ENCODE results near the gene ZNF597. TPM values are rescaled to one million over a fixed set of nuclear protein-coding genes. Genes with fewer than 3 reads are reported as not detected.

The ZNF597 gene
- polyA plus RNA-seq, 3 donors, result 0.80 to 1.0 (median 0.98) TPM

GRCh38 chr16:3454631-3455147 lies 11.4 kb upstream of the ZNF597 start:
- Mint-ChIP-seq H3K4me3 (no peak overlapping the region), H3K9me3 (peaks cover 0 to 6% (median 2%) of the 10 kb centered on the region in 7 donors), H3K36me3 (peaks cover 4 to 5% of the 10 kb centered on the region in 2 donors), H3K27me3 (ENCODE audit: low read depth in 3 of 3) (peaks cover 0 to 3% (median 2%) of the 10 kb centered on the region in 3 donors), H3K4me1 (peaks cover 45% of the 10 kb centered on the region), H3K27ac (peak overlapping the region in 1 of 7 donors; percentile 62)
- H2AFZ ChIP-seq (ENCODE audit: insufficient read depth, low read depth, low read length, poor library complexity, severe bottlenecking), result no peak overlapping the region
- no peak overlapping the region for H3K9ac ChIP-seq (ENCODE audit: insufficient read depth, low read length, poor library complexity, severe bottlenecking)
- no peak overlapping the region for H3K27ac ChIP-seq (ENCODE audit: low read depth in 1 of 2, low read length in 2 of 2)
- DNase-seq, result no peak
- peaks cover 33 to 43% of the 10 kb centered on the region in 2 donors for H3K4me1 ChIP-seq (ENCODE audit: control insufficient read depth in 1 of 2, insufficient read depth in 2 of 2, low read length in 2 of 2)
- H3K36me3 ChIP-seq (replicated peaks in 1 of 2; ENCODE audit: control insufficient read depth in 1 of 2, insufficient read depth in 2 of 2, low read length in 2 of 2), result no peaks in the 10 kb centered on the region
- no peak for TF ChIP-seq CTCF (IDR thresholded peaks at IDR 0.05)
- H3K4me2 ChIP-seq (replicated peaks; ENCODE audit: extremely low read depth, low read length, poor library complexity, severe bottlenecking), result no peak overlapping the region
- no peaks in the 10 kb centered on the region for H3K27me3 ChIP-seq (ENCODE audit: control insufficient read depth in 2 of 2, insufficient read depth in 2 of 2, low read length in 2 of 2)
- peaks cover 13% of the 10 kb centered on the region for H4K20me1 ChIP-seq (ENCODE audit: insufficient read depth, low read length)
- 100% methylated on average over 7 of the region's 10 CpGs for WGBS (ENCODE audit: insufficient coverage)
- no peaks in the 10 kb centered on the region for H3K9me3 ChIP-seq (replicated peaks in 1 of 2; ENCODE audit: control insufficient read depth in 1 of 2, insufficient read depth in 1 of 2, low read length in 2 of 2)
- no peak overlapping the region for H3K4me3 ChIP-seq (replicated peaks in 1 of 3; ENCODE audit: low read depth in 2 of 3, low read length in 3 of 3)
- peaks cover 24% of the 10 kb centered on the region for H3K79me2 ChIP-seq (ENCODE audit: insufficient read depth, low read length)
- intact Hi-C loops (cut with micrococcal nuclease), result loop anchor here (5.0 to 10.0 kb wide), 4 partner anchors 172 to 300 kb away; partner anchors contain the start of gene ZNF263 (in 1 of the 2)

GRCh38 chr16:3454093-3454492 lies 10.8 kb upstream of the ZNF597 start:
- H3K27me3 ChIP-seq (ENCODE audit: control insufficient read depth in 2 of 2, insufficient read depth in 2 of 2, low read length in 2 of 2), result no peaks in the 10 kb centered on the region
- Mint-ChIP-seq H3K36me3 (peaks cover 4 to 11% of the 10 kb centered on the region in 2 donors), H3K27ac (no peak overlapping the region), H3K4me1 (peaks cover 39% of the 10 kb centered on the region), H3K9me3 (peaks cover 0 to 9% (median 4%) of the 10 kb centered on the region in 7 donors), H3K27me3 (ENCODE audit: low read depth in 3 of 3) (peaks cover 0 to 3% (median 2%) of the 10 kb centered on the region in 3 donors), H3K4me3 (no peak overlapping the region)
- no peaks in the 10 kb centered on the region for H3K36me3 ChIP-seq (replicated peaks in 1 of 2; ENCODE audit: control insufficient read depth in 1 of 2, insufficient read depth in 2 of 2, low read length in 2 of 2)
- no peak overlapping the region for H3K9ac ChIP-seq (ENCODE audit: insufficient read depth, low read length, poor library complexity, severe bottlenecking)
- peaks cover 7% of the 10 kb centered on the region for H4K20me1 ChIP-seq (ENCODE audit: insufficient read depth, low read length)
- no peak overlapping the region for H3K4me3 ChIP-seq (replicated peaks in 1 of 3; ENCODE audit: low read depth in 2 of 3, low read length in 3 of 3)
- WGBS (ENCODE audit: insufficient coverage), result 97% methylated on average over 3 of the region's 5 CpGs
- H2AFZ ChIP-seq (ENCODE audit: insufficient read depth, low read depth, low read length, poor library complexity, severe bottlenecking), result no peak overlapping the region
- intact Hi-C loops (cut with micrococcal nuclease), result loop anchor here in 1 of 2 donors (10.0 kb wide), 1 partner anchor 299 kb away; no protein-coding TSS in a partner anchor
- H3K4me2 ChIP-seq (replicated peaks; ENCODE audit: extremely low read depth, low read length, poor library complexity, severe bottlenecking), result no peak overlapping the region
- no peak for TF ChIP-seq CTCF (IDR thresholded peaks at IDR 0.05)
- no peak overlapping the region for H3K27ac ChIP-seq (ENCODE audit: low read depth in 1 of 2, low read length in 2 of 2)
- peaks cover 28 to 38% of the 10 kb centered on the region in 2 donors for H3K4me1 ChIP-seq (ENCODE audit: control insufficient read depth in 1 of 2, insufficient read depth in 2 of 2, low read length in 2 of 2)
- peaks cover 0 to 6% of the 10 kb centered on the region in 2 donors for H3K9me3 ChIP-seq (replicated peaks in 1 of 2; ENCODE audit: control insufficient read depth in 1 of 2, insufficient read depth in 1 of 2, low read length in 2 of 2)
- H3K79me2 ChIP-seq (ENCODE audit: insufficient read depth, low read length), result peaks cover 18% of the 10 kb centered on the region
- DNase-seq, result no peak
